ENCODE measurements around the gene EXD3. TPM values are rescaled to one million over a fixed set of nuclear protein-coding genes. Genes with fewer than 3 reads are reported as not detected.

Gene EXD3
- total RNA-seq, 2 donors from 2014 or later, result 15.4 to 17.8 TPM

DNA sequence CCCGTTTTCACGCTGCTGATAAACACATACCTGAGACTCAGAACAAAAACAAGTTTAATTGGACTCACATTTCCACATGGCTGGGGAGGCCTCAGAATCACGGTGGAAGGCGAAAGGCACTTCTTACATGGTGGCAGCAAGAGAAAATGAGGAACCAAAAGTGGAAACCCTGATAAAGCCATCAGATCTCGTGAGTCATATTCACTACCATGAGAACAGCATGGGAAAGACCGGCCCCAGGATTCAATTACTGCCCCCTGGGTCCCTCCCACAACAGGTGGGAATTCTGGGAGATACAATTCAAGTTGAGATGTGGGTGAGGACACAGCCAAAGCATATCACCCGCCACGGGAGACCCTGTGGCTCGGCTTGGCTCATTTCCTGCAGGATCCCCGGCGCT, 20.2 kb downstream of the EXD3 start:
- Mint-ChIP-seq H3K36me3 (ENCODE audit: low read depth) (peaks cover 4% of the 10 kb centered on the region), H3K27ac (no peak overlapping the region), H3K4me1 (peaks cover 9% of the 10 kb centered on the region), H3K4me3 (no peak overlapping the region), H3K27me3 (no peaks in the 10 kb centered on the region)
- ATAC-seq, result no peak
- no peaks in the 10 kb centered on the region for H3K9me3 ChIP-seq (ENCODE audit: control insufficient read depth, low read length, poor library complexity, severe bottlenecking)
- no peak for DNase-seq

DNA sequence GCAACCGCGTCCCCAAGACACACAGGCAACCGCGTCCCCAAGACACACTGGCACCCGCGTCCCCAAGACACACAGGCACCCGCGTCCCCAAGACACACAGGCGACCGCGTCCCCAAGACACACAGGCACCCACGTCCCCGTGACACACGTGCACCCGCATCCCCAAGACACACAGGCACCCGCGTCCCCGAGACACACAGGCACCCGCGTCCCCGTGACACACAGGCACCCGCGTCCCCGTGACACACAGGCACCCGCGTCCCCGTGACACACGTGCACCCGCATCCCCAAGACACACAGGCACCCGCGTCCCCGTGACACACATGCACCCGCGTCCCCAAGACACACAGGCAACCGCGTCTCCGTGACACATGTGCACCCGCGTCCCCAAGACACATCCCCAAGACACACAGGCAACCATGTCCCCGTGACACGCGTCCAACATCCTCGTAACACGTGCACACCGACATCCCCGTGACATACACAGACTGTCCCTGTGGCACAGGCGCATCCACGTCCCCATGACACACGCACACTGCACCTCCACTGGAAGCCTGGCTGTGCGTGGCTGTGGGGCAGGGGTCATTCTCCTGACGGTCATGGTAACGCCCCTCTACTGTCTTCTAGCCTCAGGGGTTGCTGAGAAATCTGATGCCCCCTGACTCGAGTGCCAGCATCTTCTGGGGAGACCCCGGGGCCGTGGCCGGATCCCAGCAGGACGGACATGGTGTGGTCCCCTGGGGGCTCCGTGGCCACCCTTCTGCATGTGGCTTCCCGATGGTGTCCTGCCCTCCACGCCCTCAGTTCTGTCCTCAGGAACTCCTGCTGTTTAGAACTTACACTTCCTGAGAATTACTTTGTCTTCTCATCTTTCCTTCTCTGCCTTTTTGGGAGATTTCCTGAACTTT, 24.1 kb downstream of the EXD3 start:
- Mint-ChIP-seq H3K27ac (peak overlapping the region; percentile 29), H3K36me3 (ENCODE audit: low read depth) (peaks cover 4% of the 10 kb centered on the region), H3K4me3 (no peak overlapping the region), H3K4me1 (peaks cover 10% of the 10 kb centered on the region), H3K27me3 (no peaks in the 10 kb centered on the region)
- ATAC-seq (no peak), DNase-seq (no peak)
- no peaks in the 10 kb centered on the region for H3K9me3 ChIP-seq (ENCODE audit: control insufficient read depth, low read length, poor library complexity, severe bottlenecking)

GRCh38 chr9:137397675-137398423, 25.1 kb downstream of the EXD3 start:
- DNase-seq (no peak), ATAC-seq (no peak)
- peaks cover 4% of the 10 kb centered on the region for H3K36me3 Mint-ChIP-seq (ENCODE audit: low read depth)
- H3K27ac Mint-ChIP-seq, result peak overlapping the region; percentile 77
- H3K4me1 Mint-ChIP-seq, result peaks cover 10% of the 10 kb centered on the region
- H3K27me3 Mint-ChIP-seq, result no peaks in the 10 kb centered on the region
- H3K9me3 ChIP-seq (ENCODE audit: control insufficient read depth, low read length, poor library complexity, severe bottlenecking), result no peaks in the 10 kb centered on the region
- H3K4me3 Mint-ChIP-seq, result no peak overlapping the region

GRCh38 chr9:137396634-137397367, 26.2 kb downstream of the EXD3 start:
- DNase-seq, result no peak
- no peak overlapping the region for H3K27ac Mint-ChIP-seq
- no peaks in the 10 kb centered on the region for H3K9me3 ChIP-seq (ENCODE audit: control insufficient read depth, low read length, poor library complexity, severe bottlenecking)
- H3K36me3 Mint-ChIP-seq (ENCODE audit: low read depth), result no peaks in the 10 kb centered on the region
- no peak overlapping the region for H3K4me3 Mint-ChIP-seq
- no peaks in the 10 kb centered on the region for H3K27me3 Mint-ChIP-seq
- peaks cover 6% of the 10 kb centered on the region for H3K4me1 Mint-ChIP-seq
- ATAC-seq, result no peak

GRCh38 chr9:137396227-137396626, 26.7 kb downstream of the EXD3 start:
- no peaks in the 10 kb centered on the region for H3K9me3 ChIP-seq (ENCODE audit: control insufficient read depth, low read length, poor library complexity, severe bottlenecking)
- no peaks in the 10 kb centered on the region for H3K27me3 Mint-ChIP-seq
- H3K36me3 Mint-ChIP-seq (ENCODE audit: low read depth), result no peaks in the 10 kb centered on the region
- peaks cover 6% of the 10 kb centered on the region for H3K4me1 Mint-ChIP-seq
- no peak for ATAC-seq
- no peak for DNase-seq
- no peak overlapping the region for H3K27ac Mint-ChIP-seq
- H3K4me3 Mint-ChIP-seq, result no peak overlapping the region

DNA sequence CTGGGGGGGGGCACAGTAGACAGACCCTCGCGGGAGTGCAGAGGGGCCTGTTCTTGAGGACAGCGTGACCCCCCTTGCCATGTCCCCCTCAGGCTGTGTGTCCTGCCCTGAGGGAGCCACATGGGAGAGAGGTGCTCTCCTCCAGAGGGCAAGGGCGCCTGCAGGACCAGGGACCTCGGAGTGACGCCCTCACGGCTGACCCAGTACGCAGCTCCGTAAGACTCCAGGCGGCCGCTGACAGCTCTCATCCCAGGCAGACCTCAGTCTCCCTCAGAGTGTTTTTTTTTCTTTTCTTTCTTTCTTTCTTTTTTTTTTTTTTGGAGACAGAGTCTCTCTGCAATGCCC, 27.3 kb downstream of the EXD3 start:
- Mint-ChIP-seq H3K4me1 (peaks cover 6% of the 10 kb centered on the region), H3K36me3 (ENCODE audit: low read depth) (no peaks in the 10 kb centered on the region), H3K4me3 (no peak overlapping the region), H3K27me3 (no peaks in the 10 kb centered on the region), H3K27ac (no peak overlapping the region)
- DNase-seq (no peak), ATAC-seq (no peak)
- no peaks in the 10 kb centered on the region for H3K9me3 ChIP-seq (ENCODE audit: control insufficient read depth, low read length, poor library complexity, severe bottlenecking)

GRCh38 chr9:137394866-137395665, 27.9 kb downstream of the EXD3 start:
- ATAC-seq (no peak), DNase-seq (no peak)
- no peaks in the 10 kb centered on the region for H3K36me3 Mint-ChIP-seq (ENCODE audit: low read depth)
- no peak overlapping the region for H3K27ac Mint-ChIP-seq
- no peak overlapping the region for H3K4me3 Mint-ChIP-seq
- H3K27me3 Mint-ChIP-seq, result no peaks in the 10 kb centered on the region
- H3K9me3 ChIP-seq (ENCODE audit: control insufficient read depth, low read length, poor library complexity, severe bottlenecking), result no peaks in the 10 kb centered on the region
- peaks cover 3% of the 10 kb centered on the region for H3K4me1 Mint-ChIP-seq

DNA sequence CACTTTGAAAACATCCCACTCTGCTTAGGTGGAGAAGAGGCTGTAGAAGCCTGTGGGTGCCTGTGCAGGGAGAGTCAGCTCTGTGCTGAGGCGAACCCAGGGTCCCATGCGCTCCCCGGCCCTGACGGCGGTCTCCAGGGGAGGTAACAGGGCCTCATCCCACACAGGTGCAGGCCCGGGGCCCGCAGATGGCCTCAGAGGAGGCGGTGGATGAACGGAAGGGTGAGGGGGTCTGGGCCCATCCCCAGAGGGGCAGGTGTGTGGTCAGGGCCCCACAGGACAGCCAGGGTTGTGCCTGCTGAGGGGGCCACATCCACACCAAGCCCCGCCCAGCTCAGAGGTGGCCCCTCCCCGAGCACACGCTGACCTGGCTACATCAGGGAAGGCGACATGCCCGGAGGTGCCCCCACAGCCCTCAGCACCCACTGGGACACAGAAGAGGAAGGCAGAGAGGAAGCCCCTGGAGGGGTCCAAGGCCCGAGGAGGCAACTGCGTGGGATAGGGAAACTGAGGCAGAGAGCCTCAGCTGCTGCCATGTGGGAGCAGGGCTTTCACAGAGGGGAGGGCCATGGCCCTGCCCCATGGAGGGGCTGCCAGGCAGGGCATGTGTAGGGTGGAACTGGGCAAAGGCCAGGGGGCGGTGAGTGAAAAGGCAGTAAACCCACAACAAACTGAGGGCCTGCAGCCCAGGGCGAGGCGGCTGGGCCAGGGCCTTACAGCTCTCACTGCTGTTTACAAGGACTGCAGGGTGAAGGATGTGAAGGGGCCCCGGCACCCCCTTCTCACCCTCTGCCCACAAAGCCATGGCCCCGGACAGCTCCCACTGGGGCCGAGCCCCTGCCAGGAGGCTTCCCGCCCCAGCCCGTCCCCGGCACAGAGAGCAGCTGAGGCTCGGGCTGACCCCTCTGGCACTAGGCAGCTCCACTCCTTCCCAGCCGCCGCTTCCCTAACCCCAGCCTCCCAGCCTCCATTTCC, 29.5 kb downstream of the EXD3 start:
- H3K36me3 Mint-ChIP-seq (ENCODE audit: low read depth), result no peaks in the 10 kb centered on the region
- H3K4me3 Mint-ChIP-seq, result no peak overlapping the region

GRCh38 chr9:137392232-137393007, 30.5 kb downstream of the EXD3 start:
- no peak for ATAC-seq
- H3K9me3 ChIP-seq (ENCODE audit: control insufficient read depth, low read length, poor library complexity, severe bottlenecking), result no peaks in the 10 kb centered on the region
- Mint-ChIP-seq H3K27ac (no peak overlapping the region), H3K4me3 (no peak overlapping the region), H3K27me3 (no peaks in the 10 kb centered on the region), H3K4me1 (peaks cover 7% of the 10 kb centered on the region), H3K36me3 (ENCODE audit: low read depth) (no peaks in the 10 kb centered on the region)
- no peak for DNase-seq

More for the DNA sequence above, 29.5 kb downstream of the EXD3 start:
- Mint-ChIP-seq H3K4me1 (peaks cover 5% of the 10 kb centered on the region), H3K27me3 (no peaks in the 10 kb centered on the region), H3K27ac (no peak overlapping the region)
- DNase-seq (no peak), ATAC-seq (no peak)
- H3K9me3 ChIP-seq (ENCODE audit: control insufficient read depth, low read length, poor library complexity, severe bottlenecking), result no peaks in the 10 kb centered on the region

DNA sequence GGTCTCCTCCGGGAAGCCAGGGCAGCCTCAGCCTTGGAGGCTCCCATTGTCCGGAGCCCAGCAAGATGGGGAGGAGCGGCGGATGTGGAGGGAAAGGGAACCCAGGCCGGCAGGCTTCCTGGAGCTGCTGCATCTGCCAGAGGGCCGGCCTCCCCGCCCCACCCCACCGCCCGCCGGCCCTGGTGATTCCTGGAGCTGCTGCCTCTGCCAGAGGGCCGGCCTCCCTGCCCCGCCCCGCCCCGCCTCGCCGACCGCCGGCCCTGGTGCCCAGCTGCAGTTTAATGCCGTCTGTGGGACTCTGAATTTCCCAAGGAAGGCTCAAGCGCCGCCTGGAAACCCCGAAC, 31.6 kb downstream of the EXD3 start:
- no peaks in the 10 kb centered on the region for H3K9me3 ChIP-seq (ENCODE audit: control insufficient read depth, low read length, poor library complexity, severe bottlenecking)
- ATAC-seq, result no peak
- Mint-ChIP-seq H3K4me3 (no peak overlapping the region), H3K27ac (no peak overlapping the region), H3K4me1 (peaks cover 5% of the 10 kb centered on the region), H3K27me3 (no peaks in the 10 kb centered on the region), H3K36me3 (ENCODE audit: low read depth) (no peaks in the 10 kb centered on the region)
- DNase-seq, result no peak

- Mint-ChIP-seq H3K4me1 (peaks cover 5% of the 10 kb centered on the region), H3K4me3 (no peak overlapping the region), H3K36me3 (ENCODE audit: low read depth) (no peaks in the 10 kb centered on the region), H3K27me3 (no peaks in the 10 kb centered on the region), H3K27ac (no peak overlapping the region)
- DNase-seq (no peak), ATAC-seq (no peak)
- H3K9me3 ChIP-seq (ENCODE audit: control insufficient read depth, low read length, poor library complexity, severe bottlenecking), result no peaks in the 10 kb centered on the region
These were observed 32.2 kb downstream of the EXD3 start for GRCh38 chr9:137390553-137391410.
